Stimulated activated CD8-positive, alpha-beta memory T cell treated with anti-CD3 and anti-CD28 coated beads, Interleukin-4, amount 100 ng/mL, for 24 hours (primary cell): ENCODE measurements around the gene GPX7.

Experiments used
- DNase-seq: peaks from one replicate; pipeline ENCODE4 v3.0.0-alpha.2; 2020; ENCODE audit warnings: low read depth

The GPX7 gene

GRCh38 chr1:52588027-52588426 lies 14.1 kb upstream of the GPX7 start:
- DNase-seq, result no peak

GRCh38 chr1:52588535-52588934 lies 13.6 kb upstream of the GPX7 start:
- DNase-seq, result no peak

GRCh38 chr1:52590266-52590665 lies 11.9 kb upstream of the GPX7 start:
- no peak for DNase-seq

- no peak for DNase-seq
Measured at GRCh38 chr1:52592637-52593323, 9.4 kb upstream of the GPX7 start.

GRCh38 chr1:52593495-52593894 lies 8.7 kb upstream of the GPX7 start:
- no peak for DNase-seq

GRCh38 chr1:52595061-52595460 lies 7.1 kb upstream of the GPX7 start:
- DNase-seq, result no peak

GRCh38 chr1:52597912-52598311 lies 4.3 kb upstream of the GPX7 start:
- DNase-seq, result no peak

- no peak for DNase-seq
Measured at GRCh38 chr1:52598729-52599128, 3.4 kb upstream of the GPX7 start.

- no peak for DNase-seq
Measured at GRCh38 chr1:52599236-52599635, 2.9 kb upstream of the GPX7 start.

GRCh38 chr1:52600533-52601179 lies 1.5 kb upstream of the GPX7 start:
- DNase-seq, result no peak

GRCh38 chr1:52601519-52601918 lies 652 bp upstream of the GPX7 start:
- DNase-seq, result no peak

- DNase-seq, result no peak
Measured at GRCh38 chr1:52602856-52603600, 857 bp downstream of the GPX7 start.

- no peak for DNase-seq
Measured at GRCh38 chr1:52603630-52604029, 1.5 kb downstream of the GPX7 start.

GRCh38 chr1:52604063-52604770 lies 2.0 kb downstream of the GPX7 start:
- no peak for DNase-seq

GRCh38 chr1:52613636-52614373 lies 11.6 kb downstream of the GPX7 start:
- DNase-seq, result no peak

GRCh38 chr1:52614671-52615070 lies 12.5 kb downstream of the GPX7 start:
- no peak for DNase-seq

GRCh38 chr1:52615489-52616042 lies 13.4 kb downstream of the GPX7 start:
- no peak for DNase-seq

- DNase-seq, result no peak
Measured at GRCh38 chr1:52621950-52622349, 19.8 kb downstream of the GPX7 start.

- DNase-seq, result no peak
Measured at GRCh38 chr1:52623812-52624211, 21.6 kb downstream of the GPX7 start.

GRCh38 chr1:52627028-52627427 lies 24.9 kb downstream of the GPX7 start:
- no peak for DNase-seq

GRCh38 chr1:52628614-52629324 lies 26.6 kb downstream of the GPX7 start:
- DNase-seq, result no peak
